Measurements from ENCODE around the gene SEC31A.

Gene SEC31A

GRCh38 chr4:82797405-82798111, 93.4 kb downstream of the SEC31A start:
- DNase-seq (ENCODE audit: low spot score) = peak; percentile 26

- peak; percentile 13 for DNase-seq (ENCODE audit: low spot score)
These were observed 93.9 kb downstream of the SEC31A start for GRCh38 chr4:82797040-82797404.

- no peak for DNase-seq (ENCODE audit: low spot score)
These were observed 97.9 kb downstream of the SEC31A start for GRCh38 chr4:82792912-82793649.

- DNase-seq (ENCODE audit: low spot score) = no peak
These were observed 99.8 kb downstream of the SEC31A start for GRCh38 chr4:82791179-82791578.

GRCh38 chr4:82790060-82790660, 100.8 kb downstream of the SEC31A start:
- DNase-seq (ENCODE audit: low spot score) = no peak

- DNase-seq (ENCODE audit: low spot score) = no peak
These were observed 101.8 kb downstream of the SEC31A start for GRCh38 chr4:82789025-82789776.

- DNase-seq (ENCODE audit: low spot score) = no peak
These were observed 103.6 kb downstream of the SEC31A start for GRCh38 chr4:82787342-82787741.

GRCh38 chr4:82786828-82787227, 104.1 kb downstream of the SEC31A start:
- no peak for DNase-seq (ENCODE audit: low spot score)

GRCh38 chr4:82785611-82786400, 105.1 kb downstream of the SEC31A start:
- DNase-seq (ENCODE audit: low spot score) = peak; percentile 99

- peak; percentile 79 for DNase-seq (ENCODE audit: low spot score)
These were observed 106.0 kb downstream of the SEC31A start for GRCh38 chr4:82784681-82785610.

- DNase-seq (ENCODE audit: low spot score) = no peak
These were observed 108.2 kb downstream of the SEC31A start for GRCh38 chr4:82782626-82783345.

GRCh38 chr4:82780752-82781231, 110.2 kb downstream of the SEC31A start:
- DNase-seq (ENCODE audit: low spot score) = peak; percentile 44

GRCh38 chr4:82780170-82780751, 110.7 kb downstream of the SEC31A start:
- DNase-seq (ENCODE audit: low spot score) = no peak

GRCh38 chr4:82779032-82779431, 111.9 kb downstream of the SEC31A start:
- no peak for DNase-seq (ENCODE audit: low spot score)

- DNase-seq (ENCODE audit: low spot score) = no peak
These were observed 113.0 kb downstream of the SEC31A start for GRCh38 chr4:82777857-82778525.

- DNase-seq (ENCODE audit: low spot score) = no peak
These were observed 113.9 kb downstream of the SEC31A start for GRCh38 chr4:82776925-82777542.

GRCh38 chr4:82775243-82775642, 115.7 kb downstream of the SEC31A start:
- no peak for DNase-seq (ENCODE audit: low spot score)

- no peak for DNase-seq (ENCODE audit: low spot score)
These were observed 116.2 kb downstream of the SEC31A start for GRCh38 chr4:82774711-82775171.

All from kidney capillary endothelial cell (primary cell).